ENCODE data around the gene LYRM4.

The LYRM4 gene

DNA sequence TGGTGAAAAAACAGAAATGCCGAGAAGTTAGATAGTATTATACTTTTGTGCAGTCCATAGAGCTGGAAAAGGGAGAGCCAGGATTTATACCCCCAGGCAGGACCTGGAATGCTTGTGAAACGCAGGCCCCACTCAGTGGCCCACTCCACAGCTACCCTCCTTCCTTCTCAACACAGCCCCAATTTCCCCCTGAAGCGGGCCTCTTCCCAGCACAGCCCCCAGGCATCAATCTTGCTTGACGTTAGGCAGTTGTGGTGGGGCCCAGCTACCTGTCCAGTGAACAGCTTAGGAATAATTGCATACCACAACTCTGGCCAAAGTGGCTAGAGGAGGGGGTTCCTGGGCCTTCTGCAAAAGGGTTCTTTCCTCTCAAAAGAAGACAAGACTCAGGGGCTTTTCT, 114.4 kb downstream of the LYRM4 start:
- DNase-seq (ENCODE audit: low spot score) = no peak

DNA sequence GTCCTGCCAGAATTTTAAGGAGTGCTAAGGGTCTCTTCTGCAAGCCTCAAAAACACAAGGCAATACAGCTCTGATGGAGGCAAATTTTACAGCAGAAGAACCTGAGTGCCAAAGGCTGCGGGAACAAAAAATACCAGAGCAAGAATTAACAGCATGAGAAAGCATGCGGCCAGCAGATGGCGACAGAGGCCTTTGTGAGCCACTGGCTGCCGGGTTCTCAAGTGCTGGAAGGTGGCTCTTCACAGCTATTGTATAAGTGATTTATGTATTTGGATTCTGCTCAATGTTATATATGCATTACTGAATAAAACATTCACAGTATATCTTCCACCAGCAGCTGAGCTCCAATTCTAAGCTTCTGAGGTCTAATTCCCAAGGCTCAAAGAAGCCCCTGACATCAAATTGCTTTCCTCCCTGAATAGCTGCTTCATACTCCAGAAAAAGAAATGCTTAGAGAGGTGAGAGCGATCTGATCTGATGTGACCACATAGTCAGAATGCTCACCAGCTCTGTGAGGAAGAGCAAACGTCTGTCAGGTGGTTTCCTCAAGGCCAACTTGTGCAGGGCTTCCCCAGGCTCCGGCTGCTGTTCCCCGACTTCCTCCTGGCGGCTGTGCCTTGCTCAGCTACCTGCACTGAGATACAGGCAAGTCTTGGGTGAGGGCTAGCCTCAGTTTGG, 117.0 kb downstream of the LYRM4 start:
- peak; percentile 79 for DNase-seq (ENCODE audit: low spot score)

DNA sequence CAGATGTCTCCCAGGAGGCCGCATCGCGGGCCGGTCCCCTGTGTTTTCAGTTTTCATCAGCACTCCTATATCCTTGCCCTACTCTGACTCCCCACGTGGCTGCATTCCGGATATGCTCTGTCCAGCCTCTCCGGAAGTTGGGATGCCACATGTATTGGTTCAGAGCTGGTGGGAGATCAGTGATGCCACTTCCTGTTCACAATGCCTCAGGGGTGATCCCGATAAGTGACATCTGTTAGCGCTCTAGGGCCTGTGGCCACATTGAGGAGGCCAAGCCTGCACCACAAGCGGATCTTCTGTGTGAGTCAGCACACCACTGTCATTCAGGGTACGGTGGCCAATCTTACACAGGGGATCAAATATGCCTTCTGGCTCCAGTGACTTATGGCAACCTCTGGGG, 117.8 kb downstream of the LYRM4 start:
- no peak for DNase-seq (ENCODE audit: low spot score)

DNA sequence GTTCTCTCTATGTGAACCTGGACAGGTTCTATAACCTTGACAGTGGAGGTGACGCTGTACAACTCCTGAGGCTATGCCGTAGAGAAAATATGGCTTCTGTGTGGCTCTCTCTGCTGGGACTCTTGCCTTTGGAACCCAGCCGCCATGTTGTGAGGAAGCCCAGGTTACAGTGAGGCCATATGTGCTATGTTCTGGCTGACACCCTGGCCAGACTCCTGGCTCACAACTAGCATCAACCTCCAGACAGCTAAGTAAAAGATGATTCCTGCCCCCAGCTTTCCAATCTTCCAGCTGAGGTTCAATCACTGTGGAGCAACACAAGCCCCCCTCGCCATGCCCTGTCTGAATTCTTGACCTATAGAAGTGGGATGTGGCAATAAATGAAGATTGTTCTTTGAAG, 118.6 kb downstream of the LYRM4 start:
- DNase-seq (ENCODE audit: low spot score) = no peak

DNA sequence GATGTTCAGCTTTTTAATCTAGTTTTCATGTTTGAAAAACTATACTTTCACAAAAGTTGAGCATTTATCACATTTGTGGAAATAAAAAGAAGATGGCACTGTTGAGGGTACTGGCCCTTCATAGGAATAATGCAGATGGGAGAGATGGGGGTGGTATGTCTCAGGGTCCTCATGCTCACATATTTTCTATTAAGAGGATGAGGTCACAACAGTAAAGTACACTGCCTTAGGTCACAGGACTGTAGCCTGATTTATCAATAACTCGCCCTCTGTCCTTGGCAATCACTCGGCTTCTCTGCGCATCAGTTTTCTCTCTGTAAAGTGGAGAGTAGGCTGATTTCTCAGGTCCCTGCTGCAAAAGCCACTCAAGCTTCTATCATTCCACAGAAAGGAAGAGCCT, 119.7 kb downstream of the LYRM4 start:
- DNase-seq (ENCODE audit: low spot score) = no peak

DNA sequence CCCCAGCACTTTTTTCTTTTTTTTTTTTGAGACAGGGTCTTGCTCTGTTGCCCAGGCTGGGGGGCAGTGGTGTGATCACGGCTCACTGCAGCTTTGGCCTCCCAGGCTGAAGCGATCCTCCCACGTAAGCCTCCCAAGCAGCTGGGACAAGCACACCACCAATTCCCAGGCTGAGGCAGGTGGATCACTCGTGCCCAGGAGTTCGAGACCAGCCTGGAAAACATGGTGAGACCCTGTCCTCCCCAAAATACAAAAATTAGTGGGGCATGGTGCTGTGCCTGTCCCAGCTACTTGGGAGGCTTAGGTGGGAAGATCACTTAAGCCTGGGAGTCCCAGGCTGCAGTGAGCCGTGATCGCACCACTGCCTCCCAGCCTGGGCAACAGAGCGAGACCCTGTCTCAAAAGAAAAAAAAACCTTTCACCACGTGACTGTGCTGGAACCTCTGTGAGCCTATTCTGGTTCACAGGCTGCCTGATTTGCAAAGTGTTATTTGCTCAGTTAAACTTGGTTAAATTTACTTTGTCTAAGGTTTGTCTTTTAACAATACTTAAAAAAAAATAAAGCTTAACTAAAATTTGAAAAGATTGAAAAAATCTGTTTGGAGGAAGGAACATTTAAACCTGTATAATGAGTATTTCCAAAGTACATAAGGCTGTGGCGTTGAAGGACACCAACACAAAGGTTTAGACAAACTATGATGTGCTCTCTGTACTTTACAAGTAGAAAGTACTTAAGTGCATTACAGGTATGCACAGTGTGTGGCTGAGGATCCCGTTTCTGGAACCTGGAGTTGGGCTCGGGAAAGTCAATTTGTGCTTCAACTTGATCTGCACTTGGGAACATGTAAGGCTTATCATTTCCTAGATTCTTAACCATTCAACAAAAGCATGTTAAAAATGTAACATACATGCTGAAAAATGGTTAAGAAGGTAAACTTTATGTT, 120.7 kb downstream of the LYRM4 start:
- no peak for DNase-seq (ENCODE audit: low spot score)

DNA sequence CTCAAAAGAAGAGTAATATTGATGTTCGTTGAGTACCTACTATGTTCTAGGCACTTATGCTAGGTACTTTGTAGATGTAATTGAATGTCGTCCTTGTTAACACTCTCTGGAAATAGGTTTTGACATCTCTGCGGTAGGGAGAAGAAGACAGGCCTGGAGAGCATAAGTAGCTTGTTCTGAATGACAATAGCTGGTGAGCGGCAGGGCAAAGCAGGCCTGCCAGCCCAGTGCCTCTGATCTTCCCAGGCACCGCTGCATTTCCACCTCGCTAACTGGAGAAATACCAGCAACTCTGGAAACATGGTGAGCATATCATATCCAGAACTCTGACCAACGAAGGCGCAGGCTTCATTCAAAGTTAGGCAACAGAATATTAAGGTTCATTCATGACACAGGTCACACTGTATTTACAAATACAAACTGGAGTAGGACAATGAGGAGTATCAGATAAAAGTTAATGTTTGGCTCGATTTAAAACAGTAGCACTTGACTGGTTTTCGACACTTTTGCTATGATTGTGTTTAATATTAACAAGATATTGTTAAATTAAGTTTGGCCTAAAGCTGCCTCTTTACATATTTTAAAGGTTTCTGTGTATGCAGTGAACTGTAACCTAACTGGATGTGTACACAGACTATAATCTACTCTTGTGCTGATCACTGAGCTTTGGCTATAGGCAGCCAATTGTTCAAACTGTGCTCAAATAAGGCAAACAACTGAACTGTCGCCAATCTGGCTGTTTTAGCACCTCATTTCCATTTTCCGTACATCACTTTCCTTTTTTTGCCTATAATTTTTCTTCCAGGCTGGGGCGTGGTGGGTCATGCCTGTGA, 121.5 kb downstream of the LYRM4 start:
- DNase-seq (ENCODE audit: low spot score) = no peak

DNA sequence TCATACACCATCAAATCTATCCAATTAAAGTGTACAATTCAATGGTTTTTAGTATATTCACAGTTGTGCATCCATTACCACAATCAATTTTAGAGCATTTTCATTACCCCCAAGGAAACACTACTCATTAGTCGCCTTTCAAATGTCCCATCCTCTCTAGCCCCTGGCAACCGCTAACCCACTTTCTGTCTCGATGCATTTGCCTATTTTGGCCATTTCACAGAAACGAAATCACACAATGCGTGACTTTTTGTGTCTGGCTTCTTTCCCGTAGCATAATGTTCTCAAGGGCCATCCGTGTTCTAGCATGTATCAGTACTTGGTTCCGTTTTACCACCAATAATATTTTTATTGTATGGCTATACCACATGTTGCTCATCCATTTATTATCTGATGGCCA, 123.9 kb downstream of the LYRM4 start:
- DNase-seq (ENCODE audit: low spot score) = no peak

DNA sequence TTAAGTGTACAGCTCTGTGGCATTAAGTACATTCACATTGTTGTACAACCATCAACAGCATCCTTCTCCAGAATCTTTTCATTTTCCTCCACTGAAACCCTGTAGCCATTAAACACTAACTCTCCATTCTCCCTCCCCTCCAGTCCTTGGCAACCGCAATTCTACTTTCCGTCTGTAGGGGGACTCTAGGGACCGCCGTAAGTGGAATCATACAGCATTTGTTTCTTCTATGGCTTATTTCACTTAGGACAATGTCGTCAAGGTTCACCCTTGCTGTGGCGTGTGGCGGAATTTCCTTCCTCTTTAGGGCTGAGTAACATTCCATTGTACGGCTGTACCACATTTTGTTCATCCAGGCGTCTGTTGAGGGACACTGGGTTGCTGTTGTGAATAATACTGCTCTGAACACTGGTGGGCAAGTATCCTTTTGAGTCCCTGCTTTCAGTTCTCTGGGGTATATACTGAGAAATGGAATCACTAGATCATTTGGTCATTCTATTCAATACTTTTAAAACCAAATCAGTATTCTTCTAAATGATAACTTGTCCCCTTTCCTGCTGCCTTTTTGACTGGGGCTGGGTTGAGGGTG, 124.9 kb downstream of the LYRM4 start:
- DNase-seq (ENCODE audit: low spot score) = no peak

DNA sequence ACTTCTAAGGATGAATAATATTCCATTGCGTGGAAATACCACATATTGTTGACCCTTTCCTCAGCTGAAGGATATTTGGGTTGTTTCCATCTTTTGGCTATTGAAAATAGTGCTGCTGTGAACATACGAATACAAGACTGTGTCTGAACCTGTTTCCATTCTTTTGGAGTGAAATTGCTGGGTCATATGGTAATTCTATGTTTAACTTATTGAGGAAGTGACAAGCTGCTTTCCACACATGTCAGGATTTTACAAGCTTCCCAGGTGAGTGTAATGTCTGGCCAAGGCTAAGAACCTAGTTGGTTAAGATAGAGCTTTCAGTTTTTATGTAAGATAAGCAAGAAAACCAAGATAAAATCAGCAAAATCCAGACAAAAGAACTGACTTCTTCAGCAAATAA, 126.8 kb downstream of the LYRM4 start:
- no peak for DNase-seq (ENCODE audit: low spot score)

DNA sequence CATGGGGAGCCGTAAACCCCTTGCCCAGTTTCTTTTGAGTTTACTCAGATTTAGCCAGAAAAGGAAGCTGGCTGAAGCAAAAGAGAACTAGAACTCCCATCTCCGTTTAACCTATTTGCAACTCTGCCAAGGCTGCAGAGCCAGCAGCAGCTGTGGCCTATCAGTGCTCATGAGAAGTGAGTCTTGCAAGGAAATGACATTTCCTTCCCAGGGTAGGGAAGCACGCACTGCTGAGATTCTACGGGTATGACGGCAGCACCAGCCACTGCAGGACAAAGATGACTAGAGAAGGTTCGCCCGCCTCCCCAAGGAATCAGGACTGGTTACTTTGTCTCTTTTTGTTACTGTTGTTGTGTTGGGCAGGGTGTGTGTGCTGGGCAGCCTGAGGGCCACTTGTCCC, 128.0 kb downstream of the LYRM4 start:
- peak; percentile 69 for DNase-seq (ENCODE audit: low spot score)

DNA sequence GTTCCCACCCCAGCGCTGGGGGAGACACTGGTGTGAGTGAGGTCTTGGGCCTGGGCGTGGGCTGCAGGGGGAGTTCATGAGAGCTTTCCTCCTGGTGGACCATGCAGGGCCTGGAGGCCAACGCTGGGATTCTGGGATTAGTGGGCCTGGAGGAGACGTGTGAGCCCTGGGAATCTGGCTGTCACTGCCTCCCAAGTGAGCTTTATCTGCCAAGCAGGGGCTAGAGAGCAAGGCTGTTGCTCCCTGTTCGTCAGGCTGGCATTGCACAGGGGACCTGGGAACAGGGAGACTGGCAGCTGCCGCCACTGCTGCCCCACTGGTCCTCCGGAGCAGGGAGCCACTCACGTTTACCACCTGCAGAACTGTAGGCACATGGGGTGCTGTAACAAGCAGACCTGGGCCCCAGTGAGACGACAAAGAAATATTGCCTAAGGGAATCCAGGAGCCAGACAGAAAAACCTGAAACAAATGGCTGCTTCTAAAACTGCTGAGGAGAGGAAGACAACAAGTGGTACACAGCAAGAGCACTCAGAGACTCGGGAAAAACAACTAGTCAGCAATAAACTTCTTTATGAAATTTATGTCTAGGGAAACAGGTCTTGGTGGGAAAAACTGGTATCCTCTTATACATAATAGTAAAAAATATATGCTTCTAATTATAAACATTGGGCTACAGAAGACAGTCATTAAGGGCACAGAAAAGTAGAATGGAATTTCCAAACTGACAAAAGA, 130.4 kb downstream of the LYRM4 start:
- DNase-seq (ENCODE audit: low spot score) = no peak

DNA sequence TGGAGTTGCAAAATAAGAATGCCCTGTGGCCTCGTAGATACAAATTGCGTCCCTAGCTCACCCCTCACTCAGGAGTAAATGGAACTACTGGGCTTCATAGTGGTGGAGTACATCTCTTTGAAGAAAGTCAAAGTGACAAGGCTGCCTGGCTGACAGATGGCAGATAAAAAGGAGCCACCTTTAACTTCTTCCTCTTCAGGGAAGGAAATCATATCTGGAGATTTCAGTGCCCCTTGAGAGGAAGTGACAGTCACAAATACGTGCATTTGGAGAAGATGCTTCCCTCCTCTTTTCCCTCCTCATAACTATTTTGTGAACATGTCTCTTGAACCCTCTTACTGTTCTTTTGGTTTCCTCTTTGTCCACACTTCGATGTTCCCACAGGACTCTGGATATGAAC, 132.4 kb downstream of the LYRM4 start:
- no peak for DNase-seq (ENCODE audit: low spot score)

DNA sequence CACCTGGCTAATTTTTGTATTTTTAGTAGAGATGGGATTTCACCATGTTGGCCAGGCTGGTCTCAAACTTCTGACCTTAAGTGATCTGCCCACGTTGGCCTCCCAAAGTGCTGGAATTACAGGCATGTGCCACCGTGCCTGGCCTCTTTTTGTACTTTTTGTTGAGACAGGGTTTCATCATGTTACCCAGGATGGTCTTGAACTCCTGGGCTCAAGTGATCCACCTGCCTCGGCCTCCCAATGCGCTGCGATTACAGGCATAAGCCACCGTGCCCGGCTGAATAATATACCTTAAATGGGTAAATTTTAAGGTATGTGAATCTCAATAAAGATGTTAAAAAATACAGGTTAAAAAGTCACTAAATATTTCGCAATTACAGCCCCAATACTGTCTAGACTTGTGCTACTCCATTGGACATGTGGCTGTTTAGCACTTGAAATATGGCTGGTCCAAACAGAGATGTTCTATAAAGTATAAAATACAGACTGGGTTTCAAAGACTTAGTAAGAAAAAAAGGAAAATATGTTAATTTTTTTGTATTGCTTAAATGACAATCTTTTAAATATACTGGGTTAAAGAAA, 133.6 kb downstream of the LYRM4 start:
- DNase-seq (ENCODE audit: low spot score) = no peak

DNA sequence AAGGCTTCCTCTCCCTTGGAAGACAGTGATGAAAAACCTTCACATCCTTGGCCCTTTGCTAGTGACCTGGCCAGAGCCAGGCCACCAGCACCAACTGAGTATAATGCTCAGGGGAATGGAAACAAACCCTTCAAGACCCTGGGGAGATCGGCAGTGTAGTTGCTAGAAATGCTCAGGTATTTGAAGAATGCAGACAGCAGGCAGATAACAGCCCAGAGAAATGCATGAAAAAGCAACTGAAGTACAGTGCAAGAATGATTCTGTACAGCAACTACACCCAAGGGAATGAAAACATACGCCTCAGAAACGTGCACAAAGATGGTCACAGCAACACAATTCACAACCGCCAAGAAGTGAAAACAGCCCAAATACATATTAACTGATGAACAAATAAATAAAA, 134.5 kb downstream of the LYRM4 start:
- no peak for DNase-seq (ENCODE audit: low spot score)

DNA sequence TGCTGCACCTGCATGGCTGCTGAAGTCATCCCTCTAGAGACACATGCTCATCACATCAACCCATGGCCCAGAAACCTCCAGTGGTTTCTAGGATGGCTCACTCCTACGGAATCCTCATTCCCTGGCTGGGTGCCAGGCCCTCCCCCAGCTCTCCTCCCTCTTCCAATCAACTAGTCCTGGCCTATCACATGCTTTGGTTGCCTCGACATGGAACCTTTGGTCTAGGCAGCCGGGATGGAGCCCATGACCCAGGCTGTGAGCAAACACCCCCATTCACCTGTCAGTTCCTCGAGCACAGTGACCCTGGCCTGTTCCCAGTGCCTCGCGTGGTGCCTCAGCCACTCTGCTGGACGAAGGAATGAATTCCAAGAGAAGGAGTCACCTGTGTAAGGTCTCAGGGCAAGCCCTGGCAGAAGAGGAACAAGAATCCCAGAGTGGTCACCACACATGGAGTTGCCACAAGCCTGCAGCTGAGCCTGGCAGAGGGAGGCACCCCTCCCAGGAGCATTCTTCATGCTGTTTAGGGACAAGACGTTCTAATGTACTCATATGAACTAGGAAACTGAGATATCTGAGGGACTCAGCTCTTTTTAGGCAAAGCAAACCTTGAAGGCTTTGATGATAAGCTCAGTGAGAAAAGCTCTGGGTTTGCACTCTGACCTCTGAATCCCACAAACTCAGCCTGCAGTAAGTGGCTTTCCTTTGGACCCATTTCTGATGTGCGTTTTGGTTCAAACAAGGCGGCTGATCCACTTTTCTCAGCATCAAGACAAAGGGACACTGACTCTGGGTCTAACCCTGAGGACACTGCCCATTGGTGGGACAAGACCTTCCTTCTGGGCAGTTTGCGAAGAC, 135.4 kb downstream of the LYRM4 start:
- no peak for DNase-seq (ENCODE audit: low spot score)

DNA sequence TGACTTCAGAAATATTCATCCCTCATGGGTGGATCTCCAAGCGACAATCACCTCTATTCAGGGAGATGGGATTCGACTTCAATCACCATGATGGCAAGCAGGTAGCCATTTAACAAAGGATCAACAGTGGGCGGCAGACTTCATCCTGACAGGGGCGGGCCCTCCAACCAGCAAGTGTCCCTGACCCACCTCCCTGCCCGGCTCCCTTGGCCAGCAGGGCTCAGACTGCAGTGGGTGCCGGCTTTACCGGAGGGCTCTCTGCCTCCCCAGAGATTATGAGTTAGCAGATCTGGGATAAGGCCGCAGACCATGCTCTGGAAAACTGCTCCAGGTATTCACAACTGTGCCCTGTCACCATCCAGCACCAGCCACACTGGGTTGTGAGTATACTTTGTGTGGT, 136.2 kb downstream of the LYRM4 start:
- DNase-seq (ENCODE audit: low spot score) = no peak

DNA sequence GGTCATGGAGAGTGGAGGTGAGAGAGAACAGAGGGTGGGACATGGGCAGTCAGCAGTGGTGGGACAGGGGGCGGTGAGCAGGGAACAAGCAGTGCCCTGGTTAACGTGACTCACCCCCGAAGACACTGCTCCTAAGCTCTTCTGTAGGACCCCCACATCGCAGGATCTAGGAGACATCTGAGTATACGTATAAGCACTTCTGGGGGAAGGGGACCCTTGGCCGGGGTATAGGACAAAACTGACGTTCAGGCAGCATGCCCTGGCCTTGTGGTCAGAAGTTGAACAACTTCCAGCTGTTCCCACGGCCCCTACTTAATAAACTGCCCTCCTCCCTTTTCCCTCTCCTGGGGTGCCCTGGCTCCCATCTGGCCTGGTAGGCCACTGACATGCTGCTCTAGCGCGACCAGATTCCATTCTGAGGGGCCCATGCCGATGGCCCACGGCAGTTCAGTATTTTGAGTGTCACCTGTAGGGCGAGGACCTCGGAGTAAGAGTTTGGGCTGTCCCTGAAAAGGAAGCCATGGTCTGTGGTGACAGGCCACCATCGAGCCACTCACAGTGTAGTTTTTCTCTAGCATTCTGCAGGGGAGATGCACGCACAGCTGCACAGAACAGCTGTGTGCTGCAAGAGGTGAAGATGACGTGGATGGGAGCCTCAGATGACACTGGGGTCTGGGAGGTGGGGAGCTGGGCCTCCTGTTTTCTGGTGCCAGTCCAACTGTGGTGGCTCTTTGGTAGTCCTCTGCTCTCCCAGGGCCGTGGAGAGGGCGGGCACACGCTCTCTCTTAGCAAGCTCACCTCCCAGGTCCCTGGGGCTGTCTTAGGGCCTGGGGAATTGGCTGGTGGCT, 137.2 kb downstream of the LYRM4 start:
- no peak for DNase-seq (ENCODE audit: low spot score)

DNA sequence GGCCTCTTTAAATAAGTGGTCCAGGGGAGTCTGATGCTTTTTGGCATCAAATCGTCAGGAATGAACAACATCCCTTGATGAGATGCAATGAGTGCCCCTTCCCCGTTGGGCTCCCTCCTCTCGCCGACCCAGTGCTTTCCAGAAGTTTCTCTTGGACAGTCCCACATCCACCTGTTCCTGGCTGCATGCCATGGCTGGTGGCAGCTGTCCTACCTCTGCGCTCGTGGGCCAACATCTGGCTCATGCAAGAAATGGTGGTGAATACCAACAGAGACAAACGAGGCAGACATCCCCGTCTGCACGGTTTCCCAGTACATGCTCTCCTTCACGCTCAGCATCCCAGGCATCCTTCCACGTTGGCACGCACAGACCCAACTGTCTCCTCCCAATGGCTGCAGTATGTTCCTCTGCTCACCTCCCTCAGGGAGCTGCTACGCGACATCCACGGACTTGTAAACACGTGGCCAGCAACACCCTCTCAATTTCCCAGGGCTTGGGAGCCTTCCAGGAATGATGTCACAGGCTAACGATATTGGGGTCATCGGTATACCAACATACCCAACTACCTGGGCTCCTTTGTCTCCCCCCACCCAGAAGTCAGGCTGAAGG, 138.1 kb downstream of the LYRM4 start:
- DNase-seq (ENCODE audit: low spot score) = no peak
